HepG2 (cell line): ENCODE data around the gene PPP6R2. TPM values are rescaled to one million over a fixed set of nuclear protein-coding genes. Genes with fewer than 3 reads are reported as not detected.

Experiments
- CCDC6 ChIP-seq: sonication (generic); formaldehyde crosslinking; IDR thresholded peaks from 2 replicates; pipeline ENCODE4 v1.8.1; 2022; ENCODE audit warnings: mild to moderate bottlenecking, missing genetic modification reagents, moderate library complexity
- CHD4 ChIP-seq: fragments of 200-600 bp; sonication (generic); IDR thresholded peaks from 2 replicates; pipeline ENCODE4 v1.7.0; 2017; ENCODE audit warnings: mild to moderate bottlenecking, low read length, borderline replicate concordance
- DMAP1 ChIP-seq: IDR thresholded peaks from 2 replicates; pipeline ENCODE4 v1.6.1; 2016
- FOXA3 ChIP-seq: IDR thresholded peaks from 2 replicates; pipeline ENCODE4 v1.6.1; 2016; ENCODE audit warnings: missing genetic modification reagents, missing compliant biosample characterization
- HOXA7 ChIP-seq: sonication (generic); formaldehyde crosslinking; IDR thresholded peaks from 2 replicates; pipeline ENCODE4 v1.8.1; 2022; ENCODE audit warnings: mild to moderate bottlenecking, missing genetic modification reagents, moderate library complexity
- RERE ChIP-seq: IDR thresholded peaks from 2 replicates; pipeline ENCODE4 v1.6.1; 2016; ENCODE audit warnings: low read depth, missing genetic modification reagents, missing compliant biosample characterization
- SSRP1 ChIP-seq: IDR thresholded peaks from 2 replicates; pipeline ENCODE4 v1.6.1; 2016; ENCODE audit warnings: control low read depth
- ZNF343 ChIP-seq: sonication (generic); formaldehyde crosslinking; IDR thresholded peaks from 2 replicates; pipeline ENCODE4 v1.4.0; 2020; ENCODE audit warnings: mild to moderate bottlenecking, missing genetic modification reagents
- ZNF878 ChIP-seq: sonication (generic); formaldehyde crosslinking; IDR thresholded peaks from 2 replicates; pipeline ENCODE4 v1.8.1; 2023; ENCODE audit warnings: mild to moderate bottlenecking, missing genetic modification reagents, moderate library complexity
- polyA plus RNA-seq, 8 experiments: library from polyadenylated mRNA; depleted of rRNA in 3 of 8; stranded (reverse) in 7 of 8; unstranded in 1 of 8; fragments of >200 nt; fragmentation: Illumina TruSeq in 4 of 8; extraction: Trizol in 4 of 8; gene quantifications; 2 replicates each; pipeline versions ENCODE4 v1.2.1 to v1.2.3, GENCODE V29; 2011 to 2016; ENCODE audit warnings: low read depth in 4 of 8, missing spikeins in 1 of 8, mixed read lengths in 1 of 8; ENCODE audit not compliant: insufficient read depth in 1 of 8
- total RNA-seq, 5 experiments: library from RNA; depleted of rRNA; stranded (reverse); fragments of >200 nt; fragmentation: Illumina TruSeq; extraction: Trizol; gene quantifications; 2 replicates each; pipeline ENCODE4 v1.2.3, GENCODE V29; 2016; ENCODE audit warnings: low read depth in 1 of 5
- TF ChIP-seq, protein P1 (sequence below): IDR thresholded peaks from 2 replicates; pipeline ENCODE4 v1.6.1; 2016; ENCODE audit warnings: missing genetic modification reagents, missing compliant biosample characterization
- TF ChIP-seq, protein P2 (sequence below): sonication (generic); formaldehyde crosslinking; IDR thresholded peaks from 2 replicates; pipeline ENCODE4 v1.8.0; 2022; ENCODE audit warnings: missing genetic modification reagents, mild to moderate bottlenecking, inconsistent platforms, borderline replicate concordance
- TF ChIP-seq, protein P3 (sequence below): sonication (generic); formaldehyde crosslinking; IDR thresholded peaks from 2 replicates; pipeline ENCODE4 v1.8.0; 2022; ENCODE audit warnings: low read depth, missing genetic modification reagents
- TF ChIP-seq, protein P4 (sequence below): sonication (generic); formaldehyde crosslinking; IDR thresholded peaks from 2 replicates; pipeline ENCODE4 v1.4.0; 2020; ENCODE audit warnings: missing genetic modification reagents

PPP6R2 gene
- total and polyA plus RNA-seq, 2 of the 13 experiments (the other 11 are each of a cell fraction or from before 2014, with no cell fraction given) = 55.0 to 102 TPM

DNA sequence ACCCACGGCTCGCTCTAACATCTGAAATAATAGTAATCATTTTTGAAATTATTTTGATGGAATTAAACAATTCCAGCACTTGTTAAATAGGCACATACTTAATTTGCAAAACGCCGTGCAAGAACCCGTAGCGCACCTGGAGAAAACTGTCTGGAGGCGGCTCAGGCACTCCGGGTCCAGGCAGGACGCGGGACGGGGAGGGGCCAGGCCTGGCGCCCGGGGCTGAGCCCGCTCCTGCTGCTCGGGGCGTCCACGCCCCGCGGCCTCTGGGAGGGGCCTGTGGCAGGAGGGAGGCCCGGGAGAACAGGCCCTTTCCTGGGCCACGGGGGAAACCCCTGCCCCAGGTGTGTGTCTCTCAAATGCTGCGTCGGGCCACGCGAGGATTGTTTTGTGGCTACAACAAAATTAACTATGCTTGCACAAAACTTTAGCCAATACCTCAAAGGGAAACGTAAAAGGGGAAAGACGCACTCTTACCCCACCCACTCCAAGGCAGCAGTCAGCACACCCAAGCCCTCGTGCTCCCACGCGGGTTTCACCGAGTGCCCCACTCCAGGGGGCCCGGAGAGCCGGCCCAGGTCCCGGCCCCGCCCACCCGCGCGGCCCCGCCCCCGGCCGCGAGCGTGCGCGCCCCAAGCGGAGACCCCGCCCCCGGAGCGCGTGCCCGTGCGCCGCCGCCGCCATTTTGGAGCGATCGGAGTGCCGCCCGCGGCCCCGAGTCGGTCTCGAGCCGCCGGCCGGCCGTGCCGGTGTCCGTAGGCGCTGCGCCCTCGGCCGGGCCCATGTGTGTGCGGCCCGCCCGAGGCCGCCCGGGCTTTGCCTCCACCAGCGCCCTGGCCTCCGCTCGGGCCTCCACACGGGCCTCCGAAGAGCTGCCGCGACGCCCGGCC is at the start of gene PPP6R2 (continued):
- TF ChIP-seq, protein P1, sequence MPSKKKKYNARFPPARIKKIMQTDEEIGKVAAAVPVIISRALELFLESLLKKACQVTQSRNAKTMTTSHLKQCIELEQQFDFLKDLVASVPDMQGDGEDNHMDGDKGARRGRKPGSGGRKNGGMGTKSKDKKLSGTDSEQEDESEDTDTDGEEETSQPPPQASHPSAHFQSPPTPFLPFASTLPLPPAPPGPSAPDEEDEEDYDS (CRISPR knock-in tag) = no peak
- TF ChIP-seq DMAP1 (CRISPR knock-in tag) = 0 out of 2 replicates have a peak, but pooled peaks have one; percentile 39
- TF ChIP-seq RERE (CRISPR knock-in tag) = no peak
- TF ChIP-seq ZNF878 (CRISPR knock-in tag) = no peak
- no peak for TF ChIP-seq HOXA7 (CRISPR knock-in tag)
- TF ChIP-seq, protein P2, sequence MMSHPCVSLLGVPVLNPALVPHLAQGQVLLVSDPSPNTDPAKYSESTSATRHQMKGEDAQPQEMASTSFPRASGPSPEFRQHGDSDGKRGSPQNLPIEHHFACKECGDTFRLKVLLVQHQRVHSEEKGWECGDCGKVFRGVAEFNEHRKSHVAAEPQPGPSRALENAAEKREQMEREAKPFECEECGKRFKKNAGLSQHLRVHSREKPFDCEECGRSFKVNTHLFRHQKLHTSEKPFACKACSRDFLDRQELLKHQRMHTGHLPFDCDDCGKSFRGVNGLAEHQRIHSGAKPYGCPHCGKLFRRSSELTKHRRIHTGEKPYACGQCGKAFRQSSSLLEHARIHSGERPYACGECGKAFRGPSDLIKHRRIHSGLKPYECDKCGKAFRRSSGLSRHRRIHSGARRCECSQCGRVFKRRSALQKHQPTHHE = 0 out of 2 replicates have a peak, but pooled peaks have one; percentile 13
- 0 out of 2 replicates have a peak, but pooled peaks have one; percentile 48 for TF ChIP-seq ZNF343
- TF ChIP-seq CCDC6 (CRISPR knock-in tag) = no peak
- TF ChIP-seq, protein P3, sequence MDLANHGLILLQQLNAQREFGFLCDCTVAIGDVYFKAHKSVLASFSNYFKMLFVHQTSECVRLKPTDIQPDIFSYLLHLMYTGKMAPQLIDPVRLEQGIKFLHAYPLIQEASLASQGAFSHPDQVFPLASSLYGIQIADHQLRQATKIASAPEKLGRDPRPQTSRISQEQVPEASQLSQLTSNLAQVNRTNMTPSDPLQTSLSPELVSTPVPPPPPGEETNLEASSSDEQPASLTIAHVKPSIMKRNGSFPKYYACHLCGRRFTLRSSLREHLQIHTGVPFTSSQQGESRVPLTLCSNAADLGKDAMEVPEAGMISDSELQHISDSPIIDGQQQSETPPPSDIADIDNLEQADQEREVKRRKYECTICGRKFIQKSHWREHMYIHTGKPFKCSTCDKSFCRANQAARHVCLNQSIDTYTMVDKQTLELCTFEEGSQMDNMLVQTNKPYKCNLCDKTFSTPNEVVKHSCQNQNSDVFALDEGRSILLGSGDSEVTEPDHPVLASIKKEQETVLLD = no peak; the same call in 1 of the 2 replicates
- TF ChIP-seq FOXA3 (CRISPR knock-in tag) = 0 out of 2 replicates have a peak, but pooled peaks have one; percentile 2
- TF ChIP-seq CHD4 = no peak; the same call in 1 of the 2 replicates
- TF ChIP-seq, protein P4, sequence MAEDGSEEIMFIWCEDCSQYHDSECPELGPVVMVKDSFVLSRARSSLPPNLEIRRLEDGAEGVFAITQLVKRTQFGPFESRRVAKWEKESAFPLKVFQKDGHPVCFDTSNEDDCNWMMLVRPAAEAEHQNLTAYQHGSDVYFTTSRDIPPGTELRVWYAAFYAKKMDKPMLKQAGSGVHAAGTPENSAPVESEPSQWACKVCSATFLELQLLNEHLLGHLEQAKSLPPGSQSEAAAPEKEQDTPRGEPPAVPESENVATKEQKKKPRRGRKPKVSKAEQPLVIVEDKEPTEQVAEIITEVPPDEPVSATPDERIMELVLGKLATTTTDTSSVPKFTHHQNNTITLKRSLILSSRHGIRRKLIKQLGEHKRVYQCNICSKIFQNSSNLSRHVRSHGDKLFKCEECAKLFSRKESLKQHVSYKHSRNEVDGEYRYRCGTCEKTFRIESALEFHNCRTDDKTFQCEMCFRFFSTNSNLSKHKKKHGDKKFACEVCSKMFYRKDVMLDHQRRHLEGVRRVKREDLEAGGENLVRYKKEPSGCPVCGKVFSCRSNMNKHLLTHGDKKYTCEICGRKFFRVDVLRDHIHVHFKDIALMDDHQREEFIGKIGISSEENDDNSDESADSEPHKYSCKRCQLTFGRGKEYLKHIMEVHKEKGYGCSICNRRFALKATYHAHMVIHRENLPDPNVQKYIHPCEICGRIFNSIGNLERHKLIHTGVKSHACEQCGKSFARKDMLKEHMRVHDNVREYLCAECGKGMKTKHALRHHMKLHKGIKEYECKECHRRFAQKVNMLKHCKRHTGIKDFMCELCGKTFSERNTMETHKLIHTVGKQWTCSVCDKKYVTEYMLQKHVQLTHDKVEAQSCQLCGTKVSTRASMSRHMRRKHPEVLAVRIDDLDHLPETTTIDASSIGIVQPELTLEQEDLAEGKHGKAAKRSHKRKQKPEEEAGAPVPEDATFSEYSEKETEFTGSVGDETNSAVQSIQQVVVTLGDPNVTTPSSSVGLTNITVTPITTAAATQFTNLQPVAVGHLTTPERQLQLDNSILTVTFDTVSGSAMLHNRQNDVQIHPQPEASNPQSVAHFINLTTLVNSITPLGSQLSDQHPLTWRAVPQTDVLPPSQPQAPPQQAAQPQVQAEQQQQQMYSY (CRISPR knock-in tag) = no peak
- 0 out of 2 replicates have a peak, but pooled peaks have one; percentile 12 for TF ChIP-seq SSRP1
